H1 (cell line): Measurements from ENCODE around the gene CDKN2B-AS1. TPM values are rescaled to one million over a fixed set of nuclear protein-coding genes. Genes with fewer than 3 reads are reported as not detected.

Experiments
- CTCF ChIA-PET: fragments of 300-600 bp; sonication (Branson Sonifier 250); formaldehyde crosslinking; loops from one replicate; lab custom pipeline; 2021; ENCODE audit not compliant: partially characterized antibody; lab: Charles Lee
- POLR2A ChIA-PET: fragments of 300-600 bp; sonication (Branson Sonifier 250); formaldehyde crosslinking; loops from one replicate; lab custom pipeline; 2021; ENCODE audit warnings: inconsistent platforms; ENCODE audit not compliant: partially characterized antibody; lab: Charles Lee
- DNase-seq, 2 experiments: peaks; one replicate each; pipeline versions ENCODE4 v3.0.0 to v3.0.0-alpha.2; 2010 to 2022; ENCODE audit warnings: low spot score in 2 of 2, low read depth in 1 of 2, mixed read lengths in 1 of 2
- FAIRE-seq: peaks from 2 replicates; lab custom pipeline; 2011; peaks lifted over from hg19 to GRCh38; lab: Jason Lieb, UNC
- H2AFZ ChIP-seq: 2 replicates; pipeline ENCODE4 v1.8.1; 2012; ENCODE audit warnings: low read length, inconsistent platforms
- H2AK5ac ChIP-seq: 2 replicates; pipeline ENCODE4 v1.6.1; 2013; ENCODE audit warnings: low read depth, low read length
- H2BK120ac ChIP-seq: replicated peaks from 2 replicates; pipeline ENCODE3; 2013; ENCODE audit warnings: low read depth, low read length, inconsistent platforms
- H2BK12ac ChIP-seq: 2 replicates; pipeline ENCODE4 v1.6.1; 2013; ENCODE audit warnings: low read depth, low read length
- H2BK15ac ChIP-seq: 2 replicates; pipeline ENCODE4 v1.6.1; 2013; ENCODE audit warnings: low read length
- H2BK20ac ChIP-seq: 2 replicates; pipeline ENCODE4 v1.6.1; 2013; ENCODE audit warnings: low read length
- H2BK5ac ChIP-seq: 2 replicates; pipeline ENCODE4 v1.6.1; 2013; ENCODE audit warnings: low read depth, low read length
- H3K14ac ChIP-seq: 2 replicates; pipeline ENCODE4 v1.6.1; 2013; ENCODE audit warnings: inconsistent platforms; ENCODE audit not compliant: insufficient read length
- H3K18ac ChIP-seq: 2 replicates; pipeline ENCODE4 v1.6.1; 2013; ENCODE audit warnings: low read length; ENCODE audit errors: extremely low read depth
- H3K23ac ChIP-seq: 2 replicates; pipeline ENCODE4 v1.6.1; 2013; ENCODE audit warnings: inconsistent platforms; ENCODE audit not compliant: insufficient read length
- H3K23me2 ChIP-seq: 2 replicates; pipeline ENCODE4 v1.6.1; 2013; ENCODE audit warnings: low read depth, low read length
- H3K27ac ChIP-seq: 2 replicates; pipeline ENCODE4 v1.6.1; 2011; ENCODE audit warnings: low read depth, low read length, inconsistent platforms
- H3K27me3 ChIP-seq, 4 experiments: replicated peaks in 1 of 4; 1 replicate in 1 of 4; 2 replicates in 3 of 4; pipeline versions ENCODE4 v1.6.1 to v1.8.1; 2011 to 2013; ENCODE audit warnings: low read length in 3 of 4, mild to moderate bottlenecking in 3 of 4, inconsistent platforms in 2 of 4, mixed read lengths in 2 of 4, moderate library complexity in 1 of 4; ENCODE audit not compliant: control insufficient read depth in 3 of 4, insufficient read depth in 3 of 4; ENCODE audit errors: extremely low read depth in 1 of 4
- H3K36me3 ChIP-seq, 4 experiments: 2 replicates each; pipeline versions ENCODE4 v1.6.1 to v1.8.1; 2011 to 2013; ENCODE audit warnings: mild to moderate bottlenecking in 4 of 4, low read length in 3 of 4, moderate library complexity in 2 of 4, control low read depth in 1 of 4, inconsistent platforms in 1 of 4; ENCODE audit not compliant: insufficient read depth in 4 of 4, control insufficient read depth in 2 of 4
- H3K4ac ChIP-seq: replicated peaks from 2 replicates; pipeline ENCODE3; 2013; ENCODE audit warnings: low read length, low read depth, mixed read lengths, inconsistent platforms; ENCODE audit not compliant: insufficient read length
- H3K4me1 ChIP-seq, 4 experiments: replicated peaks in 1 of 4; 1 replicate in 1 of 4; 2 replicates in 3 of 4; pipeline versions ENCODE4 v1.6.1 to v1.8.1; 2011 to 2013; ENCODE audit warnings: low read length in 3 of 4, inconsistent platforms in 2 of 4, mixed read lengths in 1 of 4; ENCODE audit not compliant: insufficient read depth in 4 of 4, control insufficient read depth in 3 of 4
- H3K4me2 ChIP-seq, 2 experiments: 2 replicates each; pipeline versions ENCODE4 v1.6.1 to v1.8.1; 2011 to 2013; ENCODE audit warnings: low read depth in 2 of 2, low read length in 2 of 2, control low read depth in 1 of 2, inconsistent platforms in 1 of 2, mild to moderate bottlenecking in 1 of 2; ENCODE audit not compliant: insufficient read depth in 1 of 2
- H3K4me3 ChIP-seq, 4 experiments: fragments of 200-600, 300-600 bp in 1 of 4; sonication (generic), shearing (Covaris generic), sonication (Bioruptor Twin) in 1 of 4; 2 replicates each; pipeline versions ENCODE4 v1.5.1 to v1.8.1; 2011 to 2016; ENCODE audit warnings: low read length in 4 of 4, low read depth in 3 of 4, control low read depth in 2 of 4, inconsistent platforms in 2 of 4, mild to moderate bottlenecking in 2 of 4, mixed read lengths in 1 of 4, moderate library complexity in 1 of 4; ENCODE audit not compliant: insufficient read depth in 2 of 4; ENCODE audit errors: extremely low read depth in 1 of 4
- H3K56ac ChIP-seq: replicated peaks from 2 replicates; pipeline ENCODE3; 2013; ENCODE audit warnings: low read depth, mild to moderate bottlenecking, mixed read lengths, low read length, inconsistent platforms; ENCODE audit not compliant: insufficient read length
- H3K79me1 ChIP-seq: 2 replicates; pipeline ENCODE4 v1.6.1; 2013; ENCODE audit warnings: low read depth, low read length, control low read depth
- H3K79me2 ChIP-seq, 2 experiments: 2 replicates each; pipeline versions ENCODE4 v1.6.1 to v1.8.1; 2012 to 2013; ENCODE audit warnings: low read length in 2 of 2, mild to moderate bottlenecking in 2 of 2, inconsistent platforms in 1 of 2; ENCODE audit not compliant: insufficient read depth in 2 of 2, control insufficient read depth in 1 of 2
- H3K9ac ChIP-seq, 4 experiments: replicated peaks in 1 of 4; 1 replicate in 1 of 4; 2 replicates in 3 of 4; pipeline versions ENCODE4 v1.6.1 to v1.8.1; 2011 to 2013; ENCODE audit warnings: low read depth in 3 of 4, low read length in 3 of 4, control low read depth in 2 of 4, mild to moderate bottlenecking in 2 of 4, moderate library complexity in 2 of 4, inconsistent platforms in 1 of 4; ENCODE audit errors: extremely low read depth in 1 of 4
- H3K9me3 ChIP-seq, 2 experiments: 2 replicates each; pipeline versions ENCODE4 v1.6.1 to v1.8.1; 2012 to 2013; ENCODE audit warnings: mild to moderate bottlenecking in 2 of 2, moderate library complexity in 2 of 2, control low read depth in 1 of 2, inconsistent platforms in 1 of 2, low read depth in 1 of 2, low read length in 1 of 2, mixed read lengths in 1 of 2; ENCODE audit not compliant: insufficient read depth in 2 of 2
- H4K20me1 ChIP-seq, 2 experiments: replicated peaks in 1 of 2; 2 replicates each; pipeline versions ENCODE3 to v1.8.1; 2011 to 2013; ENCODE audit warnings: inconsistent platforms in 2 of 2, low read length in 2 of 2, mild to moderate bottlenecking in 1 of 2; ENCODE audit not compliant: insufficient read depth in 2 of 2, control insufficient read depth in 1 of 2
- H4K5ac ChIP-seq: 2 replicates; pipeline ENCODE4 v1.6.1; 2013; ENCODE audit warnings: low read length, low read depth, mixed read lengths, inconsistent platforms; ENCODE audit not compliant: insufficient read length
- H4K8ac ChIP-seq: 2 replicates; pipeline ENCODE4 v1.8.0; 2013; ENCODE audit warnings: mild to moderate bottlenecking, moderate library complexity, low read length, inconsistent platforms; ENCODE audit not compliant: insufficient read depth; ENCODE audit errors: extremely low read depth
- H4K91ac ChIP-seq: replicated peaks from 2 replicates; pipeline ENCODE3; 2013; ENCODE audit warnings: low read length, mixed read lengths, inconsistent platforms; ENCODE audit not compliant: insufficient read length
- CBX8 ChIP-seq: fragments of 300-800, 300-1000 bp; sonication (generic); IDR thresholded peaks from 2 replicates; pipeline ENCODE4 v1.7.1; 2016; ENCODE audit warnings: low read depth, low read length, borderline replicate concordance
- CTCF ChIP-seq, 3 experiments: IDR thresholded peaks; 1 replicate in 2 of 3; 2 replicates in 1 of 3; pipeline versions ENCODE4 v1.5.1 to v1.6.1; 2011; ENCODE audit warnings: low read length in 3 of 3, mild to moderate bottlenecking in 3 of 3, inconsistent platforms in 2 of 3, low read depth in 1 of 3, moderate library complexity in 1 of 3; ENCODE audit not compliant: insufficient read depth in 1 of 3; ENCODE audit errors: control extremely low read depth in 1 of 3
- GTF2F1 ChIP-seq: IDR thresholded peaks from 2 replicates; pipeline ENCODE4 v1.6.1; 2012; ENCODE audit warnings: low read depth, low read length, improper control_type of control experiment, borderline replicate concordance
- JUND ChIP-seq: IDR thresholded peaks from 2 replicates; pipeline ENCODE4 v1.6.1; 2011; ENCODE audit warnings: mild to moderate bottlenecking, improper control_type of control experiment, low read length
- KDM4A ChIP-seq: IDR thresholded peaks from one replicate; pipeline ENCODE4 v1.7.1; 2012; ENCODE audit warnings: low read depth, mild to moderate bottlenecking, moderate library complexity, low read length, inconsistent platforms; ENCODE audit not compliant: severe bottlenecking
- POLR2A ChIP-seq, 2 experiments: IDR thresholded peaks; 1 replicate in 1 of 2; 2 replicates in 1 of 2; pipeline ENCODE4 v1.6.1; 2011; ENCODE audit warnings: low read depth in 2 of 2, low read length in 2 of 2, mild to moderate bottlenecking in 2 of 2; ENCODE audit errors: control extremely low read depth in 1 of 2
- RFX5 ChIP-seq: IDR thresholded peaks from 2 replicates; pipeline ENCODE4 v1.6.1; 2011; ENCODE audit warnings: low read depth, low read length, improper control_type of control experiment, borderline replicate concordance
- SIN3A ChIP-seq, 2 experiments: IDR thresholded peaks in 1 of 2; conservative IDR thresholded peaks in 1 of 2; 2 replicates each; pipeline ENCODE4 v1.6.1; 2011 to 2012; ENCODE audit warnings: low read length in 2 of 2, improper control_type of control experiment in 1 of 2, low read depth in 1 of 2, mild to moderate bottlenecking in 1 of 2
- SP1 ChIP-seq: IDR thresholded peaks from 2 replicates; pipeline ENCODE4 v1.6.1; 2011; ENCODE audit warnings: low read depth, low read length
- SP2 ChIP-seq: IDR thresholded peaks from 2 replicates; pipeline ENCODE4 v1.6.1; 2012; ENCODE audit warnings: mild to moderate bottlenecking, low read length, inconsistent platforms
- YY1 ChIP-seq: IDR thresholded peaks from 2 replicates; pipeline ENCODE4 v1.6.1; 2011; ENCODE audit warnings: low read depth, mild to moderate bottlenecking, low read length
- ZNF274 ChIP-seq: IDR thresholded peaks from 2 replicates; pipeline ENCODE4 v1.7.0; 2012; ENCODE audit warnings: low read length, borderline replicate concordance; ENCODE audit errors: extremely low read depth
- WGBS, 2 experiments: shearing (Covaris generic) in 1 of 2; methylation state at CpG; one replicate each; pipeline versions ENCODE4 v1.1.6 to v1.1.7; 2013 to 2015; ENCODE audit warnings: low lambda C conversion rate in 2 of 2, mixed read lengths in 2 of 2, inconsistent platforms in 1 of 2, low coverage in 1 of 2, missing lambda C conversion rate in 1 of 2; ENCODE audit not compliant: insufficient replicate concordance in 2 of 2, insufficient coverage in 1 of 2, insufficient read length in 1 of 2; ENCODE audit errors: extremely low coverage in 1 of 2, missing lambda C conversion rate in 1 of 2; 5-methylcytosine and 5-hydroxymethylcytosine counted together
- polyA plus RNA-seq, 7 experiments: library from polyadenylated mRNA; depleted of rRNA in 3 of 7; stranded (reverse) in 5 of 7; unstranded in 2 of 7; fragments of >200 nt in 5 of 7; fragments of 200-250 nt in 2 of 7; gene quantifications; 1 replicate in 5 of 7; 2 replicates in 1 of 7; 4 replicates in 1 of 7; pipeline versions ENCODE4 v1.2.1 to v1.2.3, GENCODE V29; 2011 to 2013; ENCODE audit warnings: missing spikeins in 2 of 7, mixed read lengths in 2 of 7
- total RNA-seq: library from RNA; stranded (reverse); fragmentation: NEBNext Ultra II Directional; extraction: Animal tissue kit (Norgen Biotek cat#: 25700); gene quantifications from 2 replicates; pipeline ENCODE4 v1.2.1, GENCODE V29; 2021

Gene CDKN2B-AS1
- total and polyA plus RNA-seq, 2 of the 8 experiments (the other 6 are each of a cell fraction or from before 2014, with no cell fraction given) = not detected

GRCh38 chr9:22052376-22052945 lies 57.9 kb downstream of the CDKN2B-AS1 start:
- no peak overlapping the region for H2AK5ac ChIP-seq
- no peak overlapping the region for H3K18ac ChIP-seq
- H3K9ac ChIP-seq = no peak overlapping the region
- H2BK15ac ChIP-seq = no peak overlapping the region
- no peak overlapping the region for H3K4me2 ChIP-seq
- H3K4me1 ChIP-seq = no peaks in the 10 kb centered on the region
- no peak overlapping the region for H3K14ac ChIP-seq
- H4K91ac ChIP-seq = no peak overlapping the region
- no peak overlapping the region for H2BK5ac ChIP-seq
- no peak for FAIRE-seq
- no peaks in the 10 kb centered on the region for H4K20me1 ChIP-seq
- H3K79me1 ChIP-seq = no peaks in the 10 kb centered on the region
- no peaks in the 10 kb centered on the region for H3K36me3 ChIP-seq
- WGBS, 2 experiments = 84% methylated on average over 4 of the region's 4 CpGs; no CpG with 5 or more reads in 1 of the 2 experiments
- no peak overlapping the region for H3K23ac ChIP-seq
- peak overlapping the region; percentile 40 for H2AFZ ChIP-seq
- ChIA-PET CTCF (interaction anchor here (1.2 to 3.3 kb wide), 3 partner anchors 12 to 67 kb away, joined by 3 to 18 read pairs (median 12); no protein-coding TSS in a partner anchor), POLR2A (no interaction called here)
- no peak overlapping the region for H3K56ac ChIP-seq
- no peaks in the 10 kb centered on the region for H3K27me3 ChIP-seq
- no peak overlapping the region for H3K4ac ChIP-seq
- no peak overlapping the region for H3K27ac ChIP-seq
- no peaks in the 10 kb centered on the region for H3K79me2 ChIP-seq
- no peak overlapping the region for H4K5ac ChIP-seq
- no peaks in the 10 kb centered on the region for H3K9me3 ChIP-seq
- H2BK120ac ChIP-seq = no peak overlapping the region
- no peak overlapping the region for H4K8ac ChIP-seq
- no peak overlapping the region for H2BK20ac ChIP-seq
- H2BK12ac ChIP-seq = no peak overlapping the region
- H3K23me2 ChIP-seq = no peaks in the 10 kb centered on the region
- no peak overlapping the region for H3K4me3 ChIP-seq
- DNase-seq = no peak
- no peak for TF ChIP-seq RFX5
- TF ChIP-seq KDM4A = no peak
- no peak for TF ChIP-seq CBX8
- no peak for TF ChIP-seq CTCF (IDR thresholded peaks at IDR 0.05; ENCODE audit: control extremely low read depth in 1 of 3, insufficient read depth in 1 of 3, low read depth in 1 of 3, low read length in 3 of 3)
- TF ChIP-seq SP1 = no peak
- no peak for TF ChIP-seq ZNF274
- no peak for TF ChIP-seq JUND
- TF ChIP-seq SP2 = no peak
- no peak for TF ChIP-seq GTF2F1
- TF ChIP-seq SIN3A (conservative IDR thresholded peaks at IDR 0.05 in 1 of 2, IDR thresholded peaks at IDR 0.05 in 1 of 2; ENCODE audit: low read depth in 1 of 2, low read length in 2 of 2) = no peak
- TF ChIP-seq YY1 = no peak
- TF ChIP-seq POLR2A (IDR thresholded peaks at IDR 0.05; ENCODE audit: control extremely low read depth in 1 of 2, low read depth in 2 of 2, low read length in 2 of 2) = no peak
